GM20000 (cell line): Measurements from ENCODE around the gene LRP1.
A peak's percentile ranks its signal among the peaks of the same experiment; 100 is the strongest.

Experiments
- DNase-seq: peaks from one replicate; pipeline ENCODE4 v3.0.0; 2012; ENCODE audit warnings: low spot score
- TF ChIP-seq, protein P1 (sequence below): IDR thresholded peaks from 2 replicates; pipeline ENCODE4 v1.5.1; 2012; ENCODE audit warnings: mild to moderate bottlenecking, control low read depth; ENCODE audit errors: extremely low read depth, missing control alignments

LRP1 gene

GRCh38 chr12:57087010-57087690 lies 41.1 kb upstream of the LRP1 start:
- peak; percentile 80 for DNase-seq
- TF ChIP-seq, protein P1, sequence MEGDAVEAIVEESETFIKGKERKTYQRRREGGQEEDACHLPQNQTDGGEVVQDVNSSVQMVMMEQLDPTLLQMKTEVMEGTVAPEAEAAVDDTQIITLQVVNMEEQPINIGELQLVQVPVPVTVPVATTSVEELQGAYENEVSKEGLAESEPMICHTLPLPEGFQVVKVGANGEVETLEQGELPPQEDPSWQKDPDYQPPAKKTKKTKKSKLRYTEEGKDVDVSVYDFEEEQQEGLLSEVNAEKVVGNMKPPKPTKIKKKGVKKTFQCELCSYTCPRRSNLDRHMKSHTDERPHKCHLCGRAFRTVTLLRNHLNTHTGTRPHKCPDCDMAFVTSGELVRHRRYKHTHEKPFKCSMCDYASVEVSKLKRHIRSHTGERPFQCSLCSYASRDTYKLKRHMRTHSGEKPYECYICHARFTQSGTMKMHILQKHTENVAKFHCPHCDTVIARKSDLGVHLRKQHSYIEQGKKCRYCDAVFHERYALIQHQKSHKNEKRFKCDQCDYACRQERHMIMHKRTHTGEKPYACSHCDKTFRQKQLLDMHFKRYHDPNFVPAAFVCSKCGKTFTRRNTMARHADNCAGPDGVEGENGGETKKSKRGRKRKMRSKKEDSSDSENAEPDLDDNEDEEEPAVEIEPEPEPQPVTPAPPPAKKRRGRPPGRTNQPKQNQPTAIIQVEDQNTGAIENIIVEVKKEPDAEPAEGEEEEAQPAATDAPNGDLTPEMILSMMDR, result no peak

- DNase-seq, result peak; percentile 89
- TF ChIP-seq, protein P1, result no peak
Measured at GRCh38 chr12:57087691-57088353, 40.5 kb upstream of the LRP1 start.

DNA sequence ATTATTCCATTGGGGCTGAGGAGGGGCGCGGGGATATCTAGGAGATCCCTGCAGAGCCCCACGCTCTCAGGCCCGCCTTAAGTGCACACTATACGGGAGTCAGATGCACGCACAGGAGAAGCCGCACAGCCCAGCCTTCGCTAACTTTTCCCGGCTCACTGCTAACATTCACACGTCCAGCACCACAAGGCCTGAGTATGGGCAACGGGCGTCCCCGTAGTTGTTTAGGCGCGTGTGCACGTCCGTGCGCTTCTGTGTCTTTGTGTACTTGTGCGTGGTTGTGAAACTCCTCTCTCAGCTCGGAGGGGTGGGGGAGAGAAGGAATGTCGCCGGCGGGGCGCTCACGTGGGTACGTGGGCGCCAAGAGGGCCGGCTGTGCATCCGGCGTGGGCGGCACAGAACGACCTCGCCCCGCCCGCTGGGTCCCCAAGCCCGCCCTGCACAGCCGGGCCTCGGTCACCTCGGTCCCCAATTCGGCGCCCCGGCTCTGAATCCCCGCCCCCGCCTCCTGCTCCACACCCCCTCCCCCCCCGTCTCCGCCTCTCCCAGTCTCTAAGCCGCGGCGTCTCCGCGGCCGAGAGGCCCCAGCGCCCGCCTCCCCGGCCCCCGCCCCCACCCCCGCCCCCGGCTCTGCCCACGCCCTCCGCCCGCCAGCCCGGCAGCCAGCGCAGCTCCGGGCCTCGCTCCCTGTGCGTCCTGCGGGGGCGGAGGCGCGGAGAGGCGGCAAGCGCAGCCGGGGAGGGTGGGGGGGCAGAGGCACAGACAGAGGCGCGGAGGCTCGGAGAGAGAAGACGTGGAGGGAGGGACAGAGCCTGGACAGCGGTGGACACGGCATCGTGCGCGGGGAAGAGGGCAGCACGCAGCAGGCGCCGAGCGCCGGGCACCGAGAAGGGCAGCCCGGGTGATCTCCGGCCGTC lies 39.7 kb upstream of the LRP1 start, which contains the start of gene NAB2:
Gene NAB2 (plus strand): TSS at position 761 of the 917 bp plus-strand sequence. CDS start 158 bp downstream, outside the sequence.
- TF ChIP-seq, protein P1, result no peak
- peak; percentile 95 for DNase-seq

GRCh38 chr12:57089271-57090245 lies 38.7 kb upstream of the LRP1 start:
- DNase-seq, result peak; percentile 39
- TF ChIP-seq, protein P1, result no peak

DNA sequence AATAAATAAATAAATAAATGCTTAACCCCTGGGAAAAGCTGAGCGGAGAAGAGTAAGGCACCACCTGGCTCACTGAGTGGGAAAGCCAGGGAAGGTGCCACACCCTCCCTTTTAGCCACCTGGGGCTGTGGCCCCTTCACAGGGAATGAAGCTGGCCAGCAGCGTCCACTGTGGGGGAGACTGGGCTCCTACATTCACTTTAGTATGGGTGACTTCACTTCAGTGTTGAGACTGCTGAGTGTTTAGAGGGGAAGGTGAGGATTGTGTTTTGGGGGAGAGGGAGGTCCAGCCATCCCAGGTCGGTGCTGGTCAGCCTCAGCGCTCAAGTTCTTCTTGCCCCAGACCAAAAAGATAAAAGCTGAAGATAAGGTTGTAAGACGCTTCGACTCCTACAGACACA lies 37.8 kb upstream of the LRP1 start:
- TF ChIP-seq, protein P1, result no peak
- peak; percentile 4 for DNase-seq

- peak; percentile 2 for DNase-seq
- TF ChIP-seq, protein P1, result no peak
Measured at GRCh38 chr12:57090924-57091637, 37.2 kb upstream of the LRP1 start.
